Mesothelial cell of epicardium (in vitro differentiated cells): Measurements from ENCODE around the gene SORL1. TPM values are rescaled to one million over a fixed set of nuclear protein-coding genes. Genes with fewer than 3 reads are reported as not detected.
"Not testable (repeated sequence)": the region's sequence is repeated elsewhere in the genome, so short reads cannot be mapped to it uniquely, and the experiment has no call there.

ENCODE experiments used
- DNase-seq, 2 experiments: peaks; one replicate each; pipeline ENCODE4 v3.0.0; 2021; ENCODE audit warnings: low spot score in 2 of 2; ENCODE audit not compliant: unreplicated experiment in 2 of 2
- H3K27ac Mint-ChIP-seq: 2 replicates; pipeline ENCODE4 v1.8.0; 2021; ENCODE audit warnings: mixed read lengths
- H3K27me3 Mint-ChIP-seq: 2 replicates; pipeline ENCODE4 v1.8.0; 2021; ENCODE audit warnings: low read depth, mixed read lengths
- H3K36me3 Mint-ChIP-seq: 2 replicates; pipeline ENCODE4 v1.8.0; 2021; ENCODE audit warnings: mixed read lengths
- H3K4me1 Mint-ChIP-seq: 2 replicates; pipeline ENCODE4 v1.8.0; 2021; ENCODE audit warnings: mixed read lengths
- H3K4me3 Mint-ChIP-seq: 2 replicates; pipeline ENCODE4 v1.8.0; 2021; ENCODE audit warnings: mild to moderate bottlenecking, moderate library complexity, mixed read lengths
- H3K9me3 Mint-ChIP-seq: 2 replicates; pipeline ENCODE4 v1.8.0; 2021; ENCODE audit warnings: mixed read lengths
- CTCF ChIP-seq: fragments of 200-600 bp; sonication (generic); IDR thresholded peaks from one replicate; pipeline ENCODE4 v1.5.0; 2021; ENCODE audit warnings: antibody characterized with exemption; ENCODE audit not compliant: unreplicated experiment
- total RNA-seq: library from RNA; stranded (reverse); gene quantifications from 3 replicates; pipeline ENCODE4 v1.2.1, GENCODE V29; 2021

The SORL1 gene
- total RNA-seq, 1 donor from 2014 or later = 32.8 TPM

DNA sequence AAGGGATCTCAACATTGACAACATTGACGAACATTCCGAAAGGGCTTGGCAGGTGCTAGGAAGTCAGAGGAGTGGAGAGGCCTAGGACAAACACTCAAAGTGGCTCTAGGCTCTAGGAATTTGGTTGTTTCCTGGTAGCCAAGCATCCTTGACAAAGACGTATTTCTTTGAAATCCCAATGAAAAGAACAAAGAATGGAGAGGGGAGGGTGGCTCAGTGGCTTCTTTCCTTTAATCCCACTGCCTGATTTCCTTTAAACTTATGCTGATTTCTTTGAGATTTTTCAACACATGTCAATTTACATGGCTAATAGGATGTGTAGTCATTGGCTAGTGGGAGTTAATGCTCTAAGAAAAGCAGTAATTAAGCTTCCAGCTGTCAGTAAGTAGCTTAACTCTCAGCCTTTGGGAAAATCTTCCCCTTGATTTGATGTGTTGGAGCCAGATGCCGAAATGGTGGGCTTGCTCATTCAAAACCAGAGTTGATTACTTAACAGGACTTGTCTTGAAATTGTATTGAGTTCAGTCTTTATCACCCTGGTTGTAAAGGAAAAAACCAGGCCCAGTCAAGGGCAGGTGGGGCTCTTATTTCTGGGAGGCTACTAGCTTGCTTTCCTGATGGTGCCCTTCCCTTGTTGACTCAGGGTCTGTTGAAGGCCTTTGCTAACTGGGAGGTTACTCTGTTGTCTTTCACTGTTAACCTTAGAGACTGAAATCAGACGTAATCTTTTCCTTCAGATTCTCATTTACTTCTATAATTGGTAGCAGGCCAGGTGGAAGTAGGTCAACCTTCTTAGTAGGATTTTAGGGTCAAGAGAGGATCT is 45.3 kb downstream of the SORL1 start:
- Mint-ChIP-seq H3K4me3 (no peak overlapping the region), H3K27ac (no peak overlapping the region), H3K36me3 (peaks cover 36% of the 10 kb centered on the region), H3K9me3 (peaks cover 8% of the 10 kb centered on the region), H3K4me1 (no peaks in the 10 kb centered on the region), H3K27me3 (no peaks in the 10 kb centered on the region)
- no peak for TF ChIP-seq CTCF
- DNase-seq = no peak

- Mint-ChIP-seq H3K9me3 (peaks cover 5% of the 10 kb centered on the region), H3K27ac (no peak overlapping the region), H3K4me1 (no peaks in the 10 kb centered on the region), H3K27me3 (no peaks in the 10 kb centered on the region), H3K36me3 (peaks cover 42% of the 10 kb centered on the region), H3K4me3 (no peak overlapping the region)
- TF ChIP-seq CTCF = no peak
- no peak for DNase-seq
Observed at GRCh38 chr11:121499405-121499804, 47.3 kb downstream of the SORL1 start.

DNA sequence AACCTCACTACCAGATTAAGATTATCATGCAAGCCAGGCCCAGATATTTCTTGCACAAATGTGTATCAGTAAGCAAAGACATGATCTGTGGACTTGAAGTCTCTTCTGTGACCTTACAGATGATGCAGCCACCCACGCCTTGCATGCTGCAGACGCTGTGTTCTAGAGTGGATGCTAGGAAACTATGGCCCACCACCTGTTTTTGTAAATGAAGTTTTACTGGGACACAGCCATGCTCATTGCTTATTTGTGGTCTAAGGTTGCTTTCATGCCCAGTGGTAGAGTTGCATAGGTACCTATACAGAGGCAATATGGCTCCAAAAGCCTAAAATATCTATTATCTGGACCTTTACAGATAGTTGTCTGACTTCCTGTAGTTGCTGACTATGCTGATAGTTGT is 48.2 kb downstream of the SORL1 start:
- no peak for DNase-seq
- Mint-ChIP-seq H3K27me3 (no peaks in the 10 kb centered on the region), H3K9me3 (peaks cover 13% of the 10 kb centered on the region), H3K4me3 (no peak overlapping the region), H3K4me1 (no peaks in the 10 kb centered on the region), H3K27ac (no peak overlapping the region), H3K36me3 (peaks cover 49% of the 10 kb centered on the region)
- no peak for TF ChIP-seq CTCF

- no peaks in the 10 kb centered on the region for H3K4me1 Mint-ChIP-seq
- H3K36me3 Mint-ChIP-seq = peaks cover 53% of the 10 kb centered on the region
- no peak overlapping the region for H3K4me3 Mint-ChIP-seq
- H3K9me3 Mint-ChIP-seq = peaks cover 18% of the 10 kb centered on the region
- DNase-seq = no peak
- H3K27me3 Mint-ChIP-seq = no peaks in the 10 kb centered on the region
- TF ChIP-seq CTCF = no peak
- H3K27ac Mint-ChIP-seq = no peak overlapping the region
Observed at GRCh38 chr11:121500717-121501116, 48.6 kb downstream of the SORL1 start.

- DNase-seq = no peak
- Mint-ChIP-seq H3K4me1 (no peaks in the 10 kb centered on the region), H3K9me3 (peaks cover 38% of the 10 kb centered on the region), H3K4me3 (no peak overlapping the region), H3K27me3 (no peaks in the 10 kb centered on the region), H3K36me3 (peaks cover 57% of the 10 kb centered on the region), H3K27ac (no peak overlapping the region)
- no peak for TF ChIP-seq CTCF
Observed at GRCh38 chr11:121503051-121503450, 50.9 kb downstream of the SORL1 start.

DNA sequence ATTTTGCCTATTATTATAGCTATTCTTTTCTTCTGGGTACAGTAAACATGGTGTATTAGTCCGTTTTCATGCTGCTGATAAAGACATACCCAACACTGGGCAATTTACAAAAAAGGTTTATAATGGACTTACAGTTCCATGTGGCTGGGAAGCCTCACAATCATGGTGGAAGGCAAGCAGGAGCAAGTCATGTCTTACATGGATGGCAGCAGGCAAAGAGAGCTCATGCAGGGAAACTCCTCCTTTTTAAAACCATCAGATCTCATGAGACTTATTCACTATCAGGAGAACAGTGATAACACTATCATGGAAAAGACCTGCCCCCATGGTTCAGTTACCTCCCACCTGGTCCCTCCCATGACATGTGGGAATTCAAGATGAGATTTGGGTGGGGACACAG is 54.1 kb downstream of the SORL1 start:
- H3K4me1 Mint-ChIP-seq, H3K4me3 Mint-ChIP-seq: not testable (repeated sequence)
- H3K36me3 Mint-ChIP-seq = peaks cover 49% of the 10 kb centered on the region

More for the DNA sequence above, 54.1 kb downstream of the SORL1 start:
- not testable (repeated sequence) for H3K27me3 Mint-ChIP-seq, H3K27ac Mint-ChIP-seq, DNase-seq
- H3K9me3 Mint-ChIP-seq = peaks cover 40% of the 10 kb centered on the region
